Measurements from ENCODE around the gene SLC13A2.

Gene SLC13A2

DNA sequence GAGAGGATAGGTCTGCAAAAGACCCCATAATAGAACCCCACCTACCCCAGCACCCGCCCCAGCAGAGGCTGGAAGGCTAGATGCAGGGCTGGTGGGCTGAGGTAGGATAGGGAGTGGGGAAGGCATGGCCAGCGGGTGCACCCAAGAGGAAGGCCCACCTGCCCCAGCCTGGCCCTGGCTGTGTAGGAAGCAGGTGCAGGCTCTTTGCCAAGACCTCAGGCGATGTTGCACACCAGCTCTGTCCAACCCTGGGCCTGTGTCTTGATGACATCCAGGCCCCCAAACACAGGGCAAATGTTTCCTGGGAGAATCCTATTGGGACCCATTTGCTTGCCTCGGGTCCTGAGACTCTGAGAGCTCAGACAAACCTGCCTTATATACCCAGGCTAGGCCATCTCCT lies 66.8 kb downstream of the SLC13A2 start:
- DNase-seq, result no peak

GRCh38 chr17:28541439-28541838 lies 68.0 kb downstream of the SLC13A2 start:
- no peak for DNase-seq

DNA sequence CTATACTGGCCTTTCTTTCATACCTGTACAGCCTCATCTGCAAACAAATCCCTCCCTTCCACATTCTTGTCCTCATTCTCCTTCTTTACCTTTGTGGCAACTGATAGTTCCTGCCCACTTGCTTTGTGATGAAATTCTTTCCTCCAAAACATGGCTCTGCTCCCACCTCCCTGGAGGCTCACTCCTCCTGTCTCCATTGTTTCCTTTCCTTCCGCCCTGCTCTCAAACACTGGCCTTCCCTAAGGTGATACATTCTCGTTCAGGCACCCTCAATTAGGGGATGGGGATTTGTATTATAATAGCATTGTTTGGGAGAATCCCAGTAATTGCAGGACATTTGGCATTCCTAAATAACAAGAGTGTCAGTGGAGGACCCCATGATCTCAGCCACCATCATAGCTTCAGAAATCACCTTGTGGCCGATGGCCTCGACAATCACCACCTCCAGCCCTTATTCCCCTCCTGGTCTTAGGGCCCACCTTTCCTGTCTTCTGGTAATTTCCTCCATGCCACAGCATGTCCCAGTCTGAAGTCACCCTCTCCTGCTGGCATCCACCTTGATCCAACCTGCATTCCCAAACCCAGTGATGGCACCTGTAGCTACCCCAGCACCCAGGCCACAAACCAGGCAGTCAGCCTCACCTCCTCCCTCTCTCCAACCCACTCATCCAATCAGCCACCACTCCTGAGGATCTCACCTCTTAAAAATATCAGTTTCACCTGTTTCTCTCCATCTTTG lies 71.1 kb downstream of the SLC13A2 start:
- DNase-seq, result no peak

DNA sequence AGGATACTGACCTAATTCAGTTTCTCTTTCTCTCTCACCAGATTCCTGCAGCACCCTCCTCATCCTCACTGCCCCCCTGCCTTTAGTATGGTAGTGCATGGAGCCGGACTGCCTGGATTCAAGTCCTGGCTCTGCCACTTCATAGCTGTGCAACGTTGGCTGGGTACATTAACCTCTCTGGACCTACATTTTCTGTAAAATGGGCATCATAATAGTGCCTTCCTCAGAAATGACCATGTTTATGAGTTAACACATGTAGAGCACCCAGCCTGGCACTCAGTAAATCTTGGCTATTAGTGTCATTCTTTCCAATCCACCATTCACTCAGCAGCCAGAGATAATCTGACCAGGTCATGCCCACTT lies 71.7 kb downstream of the SLC13A2 start:
- no peak for DNase-seq

DNA sequence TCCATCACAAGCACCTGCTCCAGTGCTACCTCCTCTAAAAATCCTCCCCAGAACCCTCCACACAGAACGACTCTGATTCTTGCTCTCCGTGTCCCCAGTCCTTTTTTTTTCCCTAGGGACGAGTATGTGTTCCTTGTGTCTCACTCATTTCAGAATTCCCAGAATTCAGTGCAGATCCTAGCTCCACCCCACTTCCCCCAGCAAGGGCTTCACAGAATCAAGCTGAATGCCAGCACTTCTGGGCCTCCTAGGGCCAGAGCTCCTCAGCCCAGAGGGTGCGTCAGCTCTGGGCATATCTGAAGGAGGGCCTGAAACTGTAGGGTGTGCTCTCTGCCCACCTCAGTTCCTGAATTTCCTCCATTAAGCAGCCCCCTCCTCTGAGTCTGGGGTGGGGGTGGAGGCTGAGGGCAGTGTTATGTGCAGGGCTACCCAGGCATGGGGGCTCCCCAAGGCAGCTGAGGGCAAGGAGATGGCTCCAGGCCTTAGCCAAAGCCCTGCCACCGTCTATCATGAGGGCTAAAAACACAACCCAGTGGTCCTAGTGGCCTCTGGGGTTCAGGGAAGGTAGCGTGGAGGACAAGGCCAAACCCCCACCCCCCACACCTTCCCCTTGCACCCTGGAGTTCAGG lies 72.5 kb downstream of the SLC13A2 start:
- no peak for DNase-seq

DNA sequence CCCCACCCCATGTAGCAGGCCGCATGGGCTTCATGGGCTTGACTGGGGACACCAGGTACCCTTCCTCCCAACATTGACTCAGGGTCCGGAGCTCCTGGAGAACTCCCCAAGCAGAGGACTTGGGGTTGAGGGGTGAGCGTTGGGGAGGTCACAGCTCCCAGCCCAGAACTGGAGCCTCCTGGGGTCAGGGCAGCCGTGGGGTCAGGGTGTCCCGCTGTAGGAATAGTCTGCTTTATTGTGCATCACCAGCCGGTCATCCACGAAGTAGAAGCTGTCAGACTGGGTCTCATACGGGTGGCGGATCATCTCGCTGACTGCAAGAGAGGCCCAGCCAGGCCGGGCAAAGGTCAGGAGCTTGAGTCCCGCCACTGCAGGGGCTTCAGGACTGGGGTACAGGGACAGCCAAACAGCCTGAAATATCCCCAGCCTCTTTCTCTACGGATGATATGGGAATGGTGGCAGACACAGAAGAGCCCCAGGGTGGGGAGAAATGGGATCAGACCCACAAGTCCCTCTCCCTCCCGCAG lies 73.7 kb downstream of the SLC13A2 start:
- no peak for DNase-seq
